ENCODE measurements around the gene NIN. TPM values are rescaled to one million over a fixed set of nuclear protein-coding genes. Genes with fewer than 3 reads are reported as not detected.

NIN gene
- total RNA-seq: 64.3 and 69.2 TPM in 2 replicates

DNA sequence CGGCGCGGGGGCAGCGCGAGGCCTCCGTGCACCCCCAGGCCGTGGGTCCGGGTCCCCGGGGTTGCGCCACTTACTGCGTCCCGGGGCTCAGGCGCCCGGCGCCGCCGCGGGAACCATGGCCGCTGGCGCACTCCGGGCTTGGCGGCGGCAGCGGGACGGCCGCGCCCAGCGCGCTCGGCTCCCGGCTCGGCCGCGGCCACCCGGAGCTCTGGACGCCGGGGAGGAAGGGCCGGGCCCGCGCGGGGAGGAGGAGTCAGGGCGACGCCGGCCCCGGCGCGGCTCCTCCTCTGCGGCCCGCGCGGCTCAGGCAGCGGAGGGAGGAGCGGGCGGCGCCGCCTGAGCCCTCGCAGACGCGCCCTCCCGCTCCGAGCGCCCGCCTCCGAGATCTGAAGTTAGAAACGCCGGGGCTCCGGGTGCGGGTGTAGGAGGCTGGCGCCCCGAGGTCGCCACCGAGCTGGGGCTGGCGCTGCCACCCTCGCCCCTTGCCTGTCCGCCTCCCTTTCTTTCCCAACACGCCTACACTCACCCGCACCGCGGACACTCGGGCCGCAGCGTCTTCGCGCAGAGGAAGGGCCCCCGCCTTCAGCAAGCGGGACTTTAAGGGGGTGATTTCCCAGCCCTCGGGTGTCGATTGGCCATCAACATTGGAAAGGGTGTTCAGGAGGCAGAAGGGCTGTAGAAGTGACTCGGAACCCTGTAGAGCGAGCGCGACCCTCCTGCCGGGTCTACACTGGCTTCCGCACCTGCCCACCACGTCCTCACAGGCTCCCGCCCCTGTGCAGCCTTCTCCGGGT, at the start of gene NIN:
TSS of gene NIN (minus strand) at position 231 of the 794 bp plus-strand sequence. CDS start 9,106 bp downstream, outside the sequence.

DNA sequence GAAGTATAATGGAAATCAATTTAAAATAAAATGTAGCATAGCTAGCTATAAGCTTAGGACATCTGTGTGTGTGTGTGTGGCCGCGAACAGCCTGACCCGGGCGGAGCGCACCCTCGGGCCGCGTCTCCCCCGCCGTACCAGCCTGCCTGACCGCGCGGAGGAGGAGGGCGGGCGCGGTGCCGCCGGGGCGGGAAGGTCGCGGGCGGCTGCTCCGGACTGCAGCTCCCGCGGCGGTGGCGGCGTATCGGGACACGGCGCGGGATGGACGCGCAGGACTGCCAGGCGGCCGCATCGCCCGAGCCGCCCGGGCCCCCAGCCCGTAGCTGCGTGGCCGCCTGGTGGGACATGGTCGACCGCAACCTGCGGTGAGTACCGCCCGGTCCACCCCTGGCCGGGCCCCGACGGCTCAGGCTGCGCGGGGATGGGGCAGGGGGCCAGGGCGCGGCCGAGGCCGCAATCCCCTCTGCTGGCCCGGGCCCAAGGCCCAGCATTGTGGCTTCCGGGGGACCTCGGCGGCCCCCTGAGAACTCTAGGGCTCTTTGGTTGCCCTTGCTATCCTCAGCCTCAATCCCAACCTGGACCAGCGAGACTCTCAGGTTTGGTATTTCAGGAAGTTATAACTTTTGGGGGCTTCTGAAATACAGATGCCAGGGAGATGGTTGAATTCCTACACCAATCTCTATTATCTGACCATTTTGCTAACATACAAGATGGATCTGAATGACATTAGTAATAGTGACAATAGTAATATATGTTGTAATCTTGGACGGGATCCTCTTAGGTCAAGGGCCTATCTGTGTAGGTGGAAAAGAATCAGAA, 41.2 kb upstream of the NIN start, which contains the start of gene ABHD12B:
TSS of gene ABHD12B (plus strand) at position 140 of the 819 bp plus-strand sequence. CDS start at position 262, 122 bp downstream.

Small RNA genes within 50 kb of the gene (small RNA-seq; reads per million reads assigned to genes)
- not detected for gene RF00593

Other genes starting within 250 kb of the NIN start
- gene SAV1, start 162.9 kb downstream of the NIN start, total RNA-seq: 29.5 and 31.4 TPM in 2 replicates
- not detected in 2 replicates for gene ABHD12B, start 40.9 kb upstream of the NIN start, total RNA-seq
- 126 and 141 TPM in 2 replicates for gene PYGL, start 113.3 kb upstream of the NIN start, total RNA-seq

All from thoracic aorta endothelial cell (primary cell).